Liver (tissue), 9 donors: ENCODE data around the gene PLAC9. TPM values are rescaled to one million over a fixed set of nuclear protein-coding genes. Genes with fewer than 3 reads are reported as not detected.

ENCODE experiments used
- DNase-seq: peaks from one replicate; pipeline ENCODE4 v3.0.0-alpha.2; 2017; ENCODE audit warnings: low spot score
- H3K27ac ChIP-seq, 2 donors: one replicate each; pipeline ENCODE4 v1.7.0; 2013; ENCODE audit warnings: inconsistent platforms in 2 of 2, low read length in 2 of 2, control low read depth in 1 of 2, low read depth in 1 of 2, mild to moderate bottlenecking in 1 of 2
- H3K27me3 ChIP-seq, 4 donors: one replicate each; pipeline versions ENCODE4 v1.6.1 to v1.7.0; 2013; ENCODE audit warnings: low read length in 3 of 4, inconsistent platforms in 1 of 4, mild to moderate bottlenecking in 1 of 4, moderate library complexity in 1 of 4; ENCODE audit not compliant: control insufficient read depth in 4 of 4, insufficient read depth in 4 of 4
- H3K36me3 ChIP-seq, 4 donors: one replicate each; pipeline versions ENCODE4 v1.6.1 to v1.7.0; 2013; ENCODE audit warnings: low read length in 3 of 4, mild to moderate bottlenecking in 3 of 4, low read depth in 1 of 4, moderate library complexity in 1 of 4; ENCODE audit not compliant: control insufficient read depth in 4 of 4, insufficient read depth in 3 of 4
- H3K4me1 ChIP-seq, 4 donors: one replicate each; pipeline versions ENCODE4 v1.6.1 to v1.7.0; 2013; ENCODE audit warnings: low read length in 3 of 4, mild to moderate bottlenecking in 3 of 4, moderate library complexity in 1 of 4; ENCODE audit not compliant: control insufficient read depth in 4 of 4, insufficient read depth in 4 of 4
- H3K4me3 ChIP-seq, 3 donors: one replicate each; pipeline versions ENCODE4 v1.6.1 to v1.7.0; 2013; ENCODE audit warnings: low read length in 3 of 3, control low read depth in 1 of 3, low read depth in 1 of 3, mild to moderate bottlenecking in 1 of 3
- H3K9ac ChIP-seq, 2 donors: one replicate each; pipeline ENCODE4 v1.7.0; 2013; ENCODE audit warnings: low read length in 2 of 2, mild to moderate bottlenecking in 2 of 2, moderate library complexity in 2 of 2, control low read depth in 1 of 2, low read depth in 1 of 2
- H3K9me3 ChIP-seq, 4 donors: one replicate each; pipeline versions ENCODE4 v1.6.1 to v1.7.0; 2013; ENCODE audit warnings: low read length in 3 of 4; ENCODE audit not compliant: control insufficient read depth in 4 of 4
- ATF3 ChIP-seq: IDR thresholded peaks from 2 replicates; pipeline ENCODE4 v1.6.1; 2016; ENCODE audit warnings: antibody characterized with exemption
- CTCF ChIP-seq: fragments of 150-350 bp; IDR thresholded peaks from 2 replicates; pipeline ENCODE4 v1.5.1; 2017; ENCODE audit warnings: improper control_type of control experiment, low read depth, low read length; ENCODE audit not compliant: missing input control
- EGR1 ChIP-seq, 2 donors: IDR thresholded peaks; 2 replicates each; pipeline ENCODE4 v1.6.1; 2016 to 2018; ENCODE audit warnings: antibody characterized with exemption in 2 of 2, low read depth in 2 of 2
- FOXA1 ChIP-seq: IDR thresholded peaks from 2 replicates; pipeline ENCODE4 v1.6.1; 2016; ENCODE audit warnings: antibody characterized with exemption
- FOXA2 ChIP-seq: IDR thresholded peaks from 2 replicates; pipeline ENCODE4 v1.6.1; 2016; ENCODE audit warnings: antibody characterized with exemption
- GABPA ChIP-seq, 2 donors: IDR thresholded peaks in 1 of 2; conservative IDR thresholded peaks in 1 of 2; 2 replicates each; pipeline ENCODE4 v1.6.1; 2016; ENCODE audit warnings: antibody characterized with exemption in 2 of 2, mild to moderate bottlenecking in 1 of 2, moderate library complexity in 1 of 2
- HNF4A ChIP-seq, 2 donors: conservative IDR thresholded peaks; 2 replicates each; pipeline ENCODE4 v1.6.1; 2016; ENCODE audit warnings: antibody characterized with exemption in 2 of 2, mild to moderate bottlenecking in 2 of 2
- HNF4G ChIP-seq: IDR thresholded peaks from 2 replicates; pipeline ENCODE4 v1.6.1; 2016; ENCODE audit warnings: antibody characterized with exemption
- JUND ChIP-seq, 2 donors: IDR thresholded peaks; 2 replicates each; pipeline ENCODE4 v1.6.1; 2016; ENCODE audit warnings: antibody characterized with exemption in 2 of 2
- NR2F2 ChIP-seq: IDR thresholded peaks from 2 replicates; pipeline ENCODE4 v1.6.1; 2016; ENCODE audit warnings: antibody characterized with exemption
- RAD21 ChIP-seq, 2 donors: IDR thresholded peaks; 2 replicates each; pipeline ENCODE4 v1.6.1; 2016; ENCODE audit warnings: antibody characterized with exemption in 2 of 2, mild to moderate bottlenecking in 2 of 2
- REST ChIP-seq: IDR thresholded peaks from 2 replicates; pipeline ENCODE4 v1.6.1; 2016; ENCODE audit warnings: antibody characterized with exemption, mild to moderate bottlenecking
- RXRA ChIP-seq, 2 donors: IDR thresholded peaks; 2 replicates each; pipeline ENCODE4 v1.6.1; 2017 to 2018; ENCODE audit warnings: antibody characterized with exemption in 2 of 2, mild to moderate bottlenecking in 1 of 2
- SP1 ChIP-seq: IDR thresholded peaks from 2 replicates; pipeline ENCODE4 v1.6.1; 2018; ENCODE audit warnings: antibody characterized with exemption, mild to moderate bottlenecking
- TAF1 ChIP-seq: conservative IDR thresholded peaks from 2 replicates; pipeline ENCODE4 v1.6.1; 2016; ENCODE audit warnings: antibody characterized with exemption, mild to moderate bottlenecking
- YY1 ChIP-seq: IDR thresholded peaks from 2 replicates; pipeline ENCODE4 v1.6.1; 2016; ENCODE audit warnings: antibody characterized with exemption, mild to moderate bottlenecking
- ZBTB33 ChIP-seq: IDR thresholded peaks from 2 replicates; pipeline ENCODE4 v1.6.1; 2016; ENCODE audit warnings: antibody characterized with exemption
- WGBS: extraction: QIAGEN DNeasy Blood & Tissue Kit; methylation state at CpG from one replicate; pipeline ENCODE4 v1.1.7; 2013; 5-methylcytosine and 5-hydroxymethylcytosine counted together
- polyA plus RNA-seq, 2 donors: library from polyadenylated mRNA; stranded (reverse) in 1 of 2; unstranded in 1 of 2; fragments of 200-250 nt in 1 of 2; fragments of >200 nt in 1 of 2; fragmentation: Nextera tagmentation in 1 of 2; extraction: Ambion mirVana in 1 of 2; gene quantifications; one replicate each; pipeline versions ENCODE4 v1.2.1 to v1.2.3, GENCODE V29; 2013 to 2015
- total RNA-seq, 2 donors: library from RNA; depleted of rRNA; stranded (reverse); fragments of >200 nt; gene quantifications; one replicate each; pipeline ENCODE4 v1.2.3, GENCODE V29; 2014
- TF ChIP-seq, protein P1 (sequence below): IDR thresholded peaks from 2 replicates; pipeline ENCODE4 v1.6.1; 2016; ENCODE audit warnings: antibody characterized with exemption
- donor health status: healthy.
- donor health status: healthy.
- donor health status: healthy.
- donor health status: healthy.
- donor health status: healthy.

The PLAC9 gene
- total and polyA plus RNA-seq, 4 donors = 0.67 to 5.6 (median 2.1) TPM

DNA sequence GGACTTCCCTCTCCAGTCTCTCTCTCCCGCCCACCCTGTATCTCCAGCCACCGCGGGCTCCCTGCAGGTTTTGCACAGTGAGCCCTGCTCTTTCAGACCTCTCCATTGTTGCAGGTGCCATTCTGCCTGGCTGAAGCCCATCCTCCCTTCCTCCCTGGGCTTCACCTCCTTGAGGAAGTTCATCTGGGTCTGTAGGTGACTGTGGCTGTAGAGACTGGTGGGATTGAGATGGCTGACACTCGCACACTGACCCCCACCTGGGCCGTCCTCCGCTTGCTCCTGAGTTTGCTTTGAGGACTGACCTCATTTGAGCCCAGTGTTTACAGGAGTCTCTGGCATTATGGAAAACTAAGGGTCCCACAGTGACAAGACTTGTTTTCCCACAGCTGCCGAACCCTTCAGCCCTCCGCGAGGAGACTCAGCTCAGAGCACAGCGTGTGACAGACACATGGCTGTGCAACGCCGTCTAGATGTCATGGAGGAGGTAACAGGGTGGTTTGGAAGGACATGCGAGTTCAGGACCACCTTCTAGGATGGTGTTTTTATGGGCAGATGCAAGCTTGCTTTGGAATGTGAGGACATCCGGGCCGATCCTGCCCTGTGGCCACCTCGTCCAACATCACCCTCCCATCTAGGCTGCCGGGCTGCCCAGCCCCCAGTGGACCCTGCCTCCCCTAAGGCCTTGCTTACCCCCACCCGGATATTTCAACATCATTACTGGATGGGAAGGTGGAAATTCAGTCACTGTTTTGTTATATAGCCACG lies 9.3 kb downstream of the PLAC9 start:
- H3K4me1 ChIP-seq = peaks cover 4 to 9% (median 5%) of the 10 kb centered on the region in 4 donors
- no peaks in the 10 kb centered on the region for H3K36me3 ChIP-seq
- H3K9me3 ChIP-seq = no peaks in the 10 kb centered on the region
- TF ChIP-seq HNF4A (conservative IDR thresholded peaks at IDR 0.05) = no peak
- TF ChIP-seq GABPA (IDR thresholded peaks at IDR 0.05 in 1 of 2, conservative IDR thresholded peaks at IDR 0.05 in 1 of 2) = no peak
- no peak for TF ChIP-seq FOXA1
- TF ChIP-seq RXRA (IDR thresholded peaks at IDR 0.05) = no peak
- TF ChIP-seq CTCF = no peak
- no peak for TF ChIP-seq ZBTB33
- TF ChIP-seq HNF4G = no peak
- no peak for TF ChIP-seq NR2F2
- TF ChIP-seq TAF1 = no peak
- no peak for TF ChIP-seq JUND (IDR thresholded peaks at IDR 0.05)
- TF ChIP-seq YY1 = no peak
- no peak for TF ChIP-seq RAD21 (IDR thresholded peaks at IDR 0.05)
- TF ChIP-seq, protein P1, sequence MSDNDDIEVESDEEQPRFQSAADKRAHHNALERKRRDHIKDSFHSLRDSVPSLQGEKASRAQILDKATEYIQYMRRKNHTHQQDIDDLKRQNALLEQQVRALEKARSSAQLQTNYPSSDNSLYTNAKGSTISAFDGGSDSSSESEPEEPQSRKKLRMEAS = no peak
- TF ChIP-seq EGR1 (IDR thresholded peaks at IDR 0.05; ENCODE audit: low read depth in 2 of 2) = no peak
- no peak for TF ChIP-seq REST
- no peak for TF ChIP-seq SP1
- TF ChIP-seq FOXA2 = no peak
- TF ChIP-seq ATF3 = no peak
- H3K9ac ChIP-seq = no peak overlapping the region
- no peaks in the 10 kb centered on the region for H3K27me3 ChIP-seq
- H3K27ac ChIP-seq = no peak overlapping the region
- 51% methylated on average over 19 of the region's 19 CpGs for WGBS
- no peak overlapping the region for H3K4me3 ChIP-seq
- DNase-seq = no peak
